HG03442 (cell line): ENCODE data around the gene GLRX5.

ENCODE experiments used
- ATAC-seq: cut with Tn5 transposase; IDR thresholded peaks from one replicate; pipeline ENCODE4 v1.9.1; 2021; ENCODE audit warnings: mild to moderate bottlenecking, moderate library complexity; ENCODE audit not compliant: unreplicated experiment

GLRX5 gene

GRCh38 chr14:95531969-95532368, 2.9 kb upstream of the GLRX5 start:
- no peak for ATAC-seq

GRCh38 chr14:95533391-95533821, 1.4 kb upstream of the GLRX5 start:
- no peak for ATAC-seq

- no peak for ATAC-seq
These were observed 1.0 kb upstream of the GLRX5 start for GRCh38 chr14:95533822-95534221.

GRCh38 chr14:95535226-95536021, 574 bp downstream of the GLRX5 start:
- peak; percentile 1 for ATAC-seq

- ATAC-seq = no peak
These were observed 1.3 kb downstream of the GLRX5 start for GRCh38 chr14:95536036-95536593.

GRCh38 chr14:95536671-95537070, 1.8 kb downstream of the GLRX5 start:
- no peak for ATAC-seq

- no peak for ATAC-seq
These were observed 2.6 kb downstream of the GLRX5 start for GRCh38 chr14:95537298-95538089.

GRCh38 chr14:95538801-95539509, 4.1 kb downstream of the GLRX5 start:
- no peak for ATAC-seq

GRCh38 chr14:95540236-95540855, 5.5 kb downstream of the GLRX5 start:
- ATAC-seq = no peak

- no peak for ATAC-seq
These were observed 6.5 kb downstream of the GLRX5 start for GRCh38 chr14:95541346-95541745.

- ATAC-seq = no peak
These were observed 7.4 kb downstream of the GLRX5 start for GRCh38 chr14:95541932-95542930.

GRCh38 chr14:95543021-95543420, 8.2 kb downstream of the GLRX5 start:
- no peak for ATAC-seq

- ATAC-seq = no peak
These were observed 9.7 kb downstream of the GLRX5 start for GRCh38 chr14:95544588-95544987.

GRCh38 chr14:95545515-95546168, 10.8 kb downstream of the GLRX5 start:
- no peak for ATAC-seq

GRCh38 chr14:95547272-95547625, 12.4 kb downstream of the GLRX5 start:
- ATAC-seq = no peak

- no peak for ATAC-seq
These were observed 12.9 kb downstream of the GLRX5 start for GRCh38 chr14:95547626-95548327.

- ATAC-seq = no peak
These were observed 13.6 kb downstream of the GLRX5 start for GRCh38 chr14:95548328-95548929.
